Measurements from ENCODE around the gene KCNQ2. TPM values are rescaled to one million over a fixed set of nuclear protein-coding genes. Genes with fewer than 3 reads are reported as not detected.

Gene KCNQ2
- total RNA-seq, 2 donors from 2014 or later, result 1.8 to 3.0 TPM

- no peaks in the 10 kb centered on the region for H3K9me3 ChIP-seq
- no peaks in the 10 kb centered on the region for H3K36me3 ChIP-seq (replicated peaks in 1 of 2; ENCODE audit: insufficient read depth in 1 of 2, low read depth in 2 of 2)
- peaks cover 0 to 9% of the 10 kb centered on the region in 2 donors for H3K27me3 ChIP-seq
- ATAC-seq (no peak), DNase-seq (no peak)
- TF ChIP-seq POLR2A (IDR thresholded peaks at IDR 0.05), result no peak
- intact Hi-C loops (cut with DNase I), result no loop called here
- no peak overlapping the region for H3K4me3 ChIP-seq
- H3K4me1 ChIP-seq, result peaks cover 8% of the 10 kb centered on the region
- no peak overlapping the region for H3K27ac ChIP-seq
- 60% methylated on average over 17 of the region's 20 CpGs; no CpG with 5 or more reads in 1 of the 2 donors for WGBS, 2 donors
Observed at GRCh38 chr20:63364801-63365585, 107.5 kb downstream of the KCNQ2 start.

- intact Hi-C loops (cut with DNase I), result no loop called here
- no peaks in the 10 kb centered on the region for H3K9me3 ChIP-seq
- H3K27me3 ChIP-seq, result peaks cover 0 to 11% of the 10 kb centered on the region in 2 donors
- no peak overlapping the region for H3K4me3 ChIP-seq
- peaks cover 8% of the 10 kb centered on the region for H3K4me1 ChIP-seq
- no peaks in the 10 kb centered on the region for H3K36me3 ChIP-seq (replicated peaks in 1 of 2; ENCODE audit: insufficient read depth in 1 of 2, low read depth in 2 of 2)
- no peak for TF ChIP-seq CTCF (IDR thresholded peaks at IDR 0.05)
- no peak for TF ChIP-seq POLR2A (IDR thresholded peaks at IDR 0.05)
- DNase-seq, result no peak
- no peak overlapping the region for H3K27ac ChIP-seq
- 60 to 73% methylated on average over 12 to 19 of the region's 19 CpGs for WGBS, 2 donors
- no peak for ATAC-seq
Observed at GRCh38 chr20:63363981-63364561, 108.4 kb downstream of the KCNQ2 start.

GRCh38 chr20:63363013-63363957, 109.2 kb downstream of the KCNQ2 start:
- no peak overlapping the region for H3K27ac ChIP-seq
- peaks cover 0 to 11% of the 10 kb centered on the region in 2 donors for H3K27me3 ChIP-seq
- DNase-seq, result no peak
- intact Hi-C loops (cut with DNase I), result no loop called here
- no peaks in the 10 kb centered on the region for H3K9me3 ChIP-seq
- H3K4me3 ChIP-seq, result no peak overlapping the region
- H3K4me1 ChIP-seq, result peaks cover 10% of the 10 kb centered on the region
- ATAC-seq, result no peak
- 47 to 52% methylated on average over 11 to 23 of the region's 23 CpGs for WGBS, 2 donors
- no peaks in the 10 kb centered on the region for H3K36me3 ChIP-seq (replicated peaks in 1 of 2; ENCODE audit: insufficient read depth in 1 of 2, low read depth in 2 of 2)
- TF ChIP-seq POLR2A (IDR thresholded peaks at IDR 0.05), result no peak
- TF ChIP-seq CTCF (IDR thresholded peaks at IDR 0.05), result no peak

GRCh38 chr20:63362436-63363009, 109.9 kb downstream of the KCNQ2 start:
- no peaks in the 10 kb centered on the region for H3K36me3 ChIP-seq (replicated peaks in 1 of 2; ENCODE audit: insufficient read depth in 1 of 2, low read depth in 2 of 2)
- intact Hi-C loops (cut with DNase I), result no loop called here

GRCh38 chr20:63361519-63362435, 110.7 kb downstream of the KCNQ2 start:
- TF ChIP-seq CTCF (IDR thresholded peaks at IDR 0.05), result no peak
- TF ChIP-seq POLR2A (IDR thresholded peaks at IDR 0.05), result no peak
- no peak overlapping the region for H3K27ac ChIP-seq
- no peaks in the 10 kb centered on the region for H3K36me3 ChIP-seq (replicated peaks in 1 of 2; ENCODE audit: insufficient read depth in 1 of 2, low read depth in 2 of 2)
- intact Hi-C loops (cut with DNase I), result no loop called here
- H3K27me3 ChIP-seq, result peaks cover 0 to 11% of the 10 kb centered on the region in 2 donors
- 4 to 16% methylated on average over 15 to 50 of the region's 50 CpGs for WGBS, 2 donors
- H3K4me3 ChIP-seq, result no peak overlapping the region
- ATAC-seq (no peak), DNase-seq (no peak)
- H3K9me3 ChIP-seq, result no peaks in the 10 kb centered on the region
- H3K4me1 ChIP-seq, result peaks cover 20% of the 10 kb centered on the region

More at GRCh38 chr20:63362436-63363009, 109.9 kb downstream of the KCNQ2 start:
- Histone ChIP-seq H3K4me1 (peaks cover 18% of the 10 kb centered on the region), H3K27me3 (peaks cover 0 to 11% of the 10 kb centered on the region in 2 donors), H3K27ac (no peak overlapping the region), H3K9me3 (no peaks in the 10 kb centered on the region), H3K4me3 (no peak overlapping the region)
- no peak for TF ChIP-seq POLR2A (IDR thresholded peaks at IDR 0.05)
- ATAC-seq (no peak), DNase-seq (no peak)
- 40 to 60% methylated on average over 9 to 16 of the region's 16 CpGs for WGBS, 2 donors
